Fibroblast of lung (primary cell): ENCODE data around the gene KHDRBS1. TPM values are rescaled to one million over a fixed set of nuclear protein-coding genes. Genes with fewer than 3 reads are reported as not detected.
"Not testable (repeated sequence)": the region's sequence is repeated elsewhere in the genome, so short reads cannot be mapped to it uniquely, and the experiment has no call there.

Source experiments
- DNase-seq, 2 donors: peaks; one replicate each; pipeline versions ENCODE4 v3.0.0 to v3.0.0-alpha.2; 2010; ENCODE audit warnings: low read depth in 2 of 2
- H2AFZ ChIP-seq: 2 replicates; pipeline ENCODE4 v1.5.1; 2012; ENCODE audit warnings: low read length, control low read depth, inconsistent platforms
- H3K27ac ChIP-seq: 2 replicates; pipeline ENCODE4 v1.5.1; 2011; ENCODE audit warnings: low read length, control low read depth; ENCODE audit not compliant: insufficient read depth
- H3K27me3 ChIP-seq: 2 replicates; pipeline ENCODE4 v1.5.1; 2011; ENCODE audit warnings: mild to moderate bottlenecking, low read length; ENCODE audit not compliant: control insufficient read depth, insufficient read depth
- H3K36me3 ChIP-seq: 2 replicates; pipeline ENCODE4 v1.5.1; 2011; ENCODE audit warnings: low read length; ENCODE audit not compliant: control insufficient read depth, insufficient read depth
- H3K4me1 ChIP-seq: 2 replicates; pipeline ENCODE4 v1.5.1; 2011; ENCODE audit warnings: low read length; ENCODE audit not compliant: control insufficient read depth, insufficient read depth; ENCODE audit errors: extremely low read depth
- H3K4me2 ChIP-seq: 2 replicates; pipeline ENCODE4 v1.5.1; 2011; ENCODE audit warnings: low read length, control low read depth; ENCODE audit not compliant: insufficient read depth; ENCODE audit errors: extremely low read depth
- H3K4me3 ChIP-seq, 4 experiments: fragments of 200-600 bp in 1 of 4; sonication (generic) in 1 of 4; replicated peaks in 1 of 4; 2 replicates each; pipeline ENCODE4 v1.5.1; 2011 to 2016; ENCODE audit warnings: low read length in 4 of 4, low read depth in 3 of 4, mild to moderate bottlenecking in 3 of 4, control low read depth in 2 of 4, inconsistent platforms in 1 of 4, mixed read lengths in 1 of 4; ENCODE audit not compliant: insufficient read depth in 1 of 4; ENCODE audit errors: control extremely low read depth in 1 of 4
- H3K79me2 ChIP-seq: 2 replicates; pipeline ENCODE4 v1.5.1; 2012; ENCODE audit warnings: mild to moderate bottlenecking, low read length, inconsistent platforms; ENCODE audit not compliant: control insufficient read depth, insufficient read depth
- H3K9ac ChIP-seq: 2 replicates; pipeline ENCODE4 v1.5.1; 2011; ENCODE audit warnings: mild to moderate bottlenecking, low read length, control low read depth; ENCODE audit not compliant: insufficient read depth
- H3K9me3 ChIP-seq: 2 replicates; pipeline ENCODE4 v1.5.1; 2012; ENCODE audit warnings: low read depth, low read length; ENCODE audit not compliant: control insufficient read depth, insufficient read depth
- H4K20me1 ChIP-seq: 2 replicates; pipeline ENCODE4 v1.5.1; 2011; ENCODE audit warnings: low read length; ENCODE audit not compliant: control insufficient read depth, insufficient read depth; ENCODE audit errors: extremely low read depth
- EZH2 ChIP-seq: IDR thresholded peaks from 2 replicates; pipeline ENCODE4 v1.5.1; 2012; ENCODE audit warnings: low read length, control low read depth, mild to moderate bottlenecking; ENCODE audit errors: missing control alignments
- polyA plus RNA-seq, 2 donors: library from polyadenylated mRNA; depleted of rRNA in 1 of 2; stranded (reverse) in 1 of 2; unstranded in 1 of 2; fragments of >200 nt; gene quantifications; 2 replicates each; pipeline ENCODE4 v1.2.1, GENCODE V29; 2011 to 2012; ENCODE audit warnings: missing spikeins in 1 of 2
- total RNA-seq: library from RNA; depleted of rRNA; stranded (reverse); fragments of >200 nt; gene quantifications from 2 replicates; pipeline ENCODE4 v1.2.1, GENCODE V29; 2014
- TF ChIP-seq, protein P1 (sequence below), 2 donors: IDR thresholded peaks in 1 of 2; conservative IDR thresholded peaks in 1 of 2; 1 replicate in 1 of 2; 2 replicates in 1 of 2; pipeline ENCODE4 v1.5.1; 2011 to 2012; ENCODE audit warnings: low read length in 2 of 2, control low read depth in 1 of 2, inconsistent platforms in 1 of 2, low read depth in 1 of 2, mild to moderate bottlenecking in 1 of 2

The KHDRBS1 gene
- total and polyA plus RNA-seq, 2 donors (not counting 1 experiment from before 2014, with no cell fraction given) = 56.0 to 73.0 TPM

DNA sequence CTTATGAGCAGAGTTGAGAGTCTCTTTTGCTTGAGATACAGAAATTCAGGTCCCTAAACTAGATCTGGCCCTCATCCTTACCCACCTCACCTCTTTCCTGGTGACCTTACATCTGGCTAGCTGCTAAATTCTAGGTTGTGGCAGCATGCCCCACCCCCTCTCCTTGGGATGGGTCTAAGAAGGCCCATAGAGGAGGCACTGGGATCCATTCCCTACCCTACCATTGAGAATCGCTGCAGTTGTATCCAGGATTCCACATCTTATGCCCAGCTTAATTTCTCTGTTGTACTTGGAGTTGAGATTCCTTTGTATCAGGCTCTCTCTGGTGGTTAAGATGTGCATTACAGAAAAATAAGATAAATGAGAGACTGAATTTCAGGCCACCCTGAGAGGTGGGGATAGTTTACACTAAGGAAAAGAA is 49.6 kb downstream of the KHDRBS1 start:
- Histone ChIP-seq H3K4me3 (no peak overlapping the region), H3K9ac (no peak overlapping the region), H2AFZ (no peak overlapping the region), H3K4me1 (peaks cover 17% of the 10 kb centered on the region), H3K79me2 (no peaks in the 10 kb centered on the region), H3K27me3 (no peaks in the 10 kb centered on the region), H4K20me1 (no peaks in the 10 kb centered on the region), H3K27ac (peak overlapping the region; percentile 70), H3K9me3 (no peaks in the 10 kb centered on the region), H3K36me3 (peaks cover 7% of the 10 kb centered on the region), H3K4me2 (no peak overlapping the region)
- TF ChIP-seq, protein P1, sequence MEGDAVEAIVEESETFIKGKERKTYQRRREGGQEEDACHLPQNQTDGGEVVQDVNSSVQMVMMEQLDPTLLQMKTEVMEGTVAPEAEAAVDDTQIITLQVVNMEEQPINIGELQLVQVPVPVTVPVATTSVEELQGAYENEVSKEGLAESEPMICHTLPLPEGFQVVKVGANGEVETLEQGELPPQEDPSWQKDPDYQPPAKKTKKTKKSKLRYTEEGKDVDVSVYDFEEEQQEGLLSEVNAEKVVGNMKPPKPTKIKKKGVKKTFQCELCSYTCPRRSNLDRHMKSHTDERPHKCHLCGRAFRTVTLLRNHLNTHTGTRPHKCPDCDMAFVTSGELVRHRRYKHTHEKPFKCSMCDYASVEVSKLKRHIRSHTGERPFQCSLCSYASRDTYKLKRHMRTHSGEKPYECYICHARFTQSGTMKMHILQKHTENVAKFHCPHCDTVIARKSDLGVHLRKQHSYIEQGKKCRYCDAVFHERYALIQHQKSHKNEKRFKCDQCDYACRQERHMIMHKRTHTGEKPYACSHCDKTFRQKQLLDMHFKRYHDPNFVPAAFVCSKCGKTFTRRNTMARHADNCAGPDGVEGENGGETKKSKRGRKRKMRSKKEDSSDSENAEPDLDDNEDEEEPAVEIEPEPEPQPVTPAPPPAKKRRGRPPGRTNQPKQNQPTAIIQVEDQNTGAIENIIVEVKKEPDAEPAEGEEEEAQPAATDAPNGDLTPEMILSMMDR (conservative IDR thresholded peaks at IDR 0.05 in 1 of 2, IDR thresholded peaks at IDR 0.05 in 1 of 2; ENCODE audit: low read depth in 1 of 2, low read length in 2 of 2) = peak; percentile 52 to 64
- TF ChIP-seq EZH2 = no peak
- peak; percentile 63 to 80 for DNase-seq

DNA sequence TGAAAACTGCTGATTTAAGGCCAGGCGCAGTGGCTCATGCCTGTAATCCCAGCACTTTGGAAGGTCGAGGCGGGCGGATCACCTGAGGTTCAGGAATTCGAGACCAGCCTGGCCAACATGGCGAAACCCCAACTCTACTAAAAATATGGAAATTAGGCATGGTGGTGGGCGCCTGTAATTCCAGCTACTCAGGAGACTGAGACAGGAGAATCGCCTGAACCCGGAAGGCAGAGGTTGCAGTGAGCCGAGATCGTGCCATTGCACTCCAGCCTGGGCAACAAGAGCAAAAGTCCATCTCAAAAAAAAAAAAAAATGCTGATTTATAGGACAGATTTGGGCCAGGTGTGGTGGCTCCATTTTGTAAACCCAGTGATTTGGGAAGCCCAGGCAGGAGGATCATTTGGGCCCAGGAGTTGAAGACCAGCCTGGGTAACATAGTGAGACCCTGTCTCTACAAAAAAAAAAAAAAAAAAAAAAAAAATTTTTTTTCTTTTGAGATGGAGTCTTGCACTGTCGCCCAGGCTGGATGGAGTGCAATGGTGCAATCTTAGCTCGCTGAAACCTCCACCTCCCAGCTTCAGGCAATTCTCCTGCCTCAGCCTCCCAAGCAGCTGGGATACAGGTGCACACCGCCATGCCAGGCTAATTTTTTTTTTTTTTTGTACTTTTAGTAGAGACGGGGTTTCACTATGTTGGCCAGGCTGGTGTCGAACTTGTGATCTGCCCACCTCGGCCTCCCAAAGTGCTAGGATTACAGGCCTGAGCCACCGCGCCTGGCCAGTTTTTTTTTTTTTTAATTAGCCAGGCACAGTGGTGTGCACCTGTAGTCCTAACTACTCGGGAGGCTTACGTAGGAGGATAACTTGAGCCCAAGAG is 52.2 kb downstream of the KHDRBS1 start:
- not testable (repeated sequence) for DNase-seq, H3K36me3 ChIP-seq, H3K4me2 ChIP-seq, H3K27me3 ChIP-seq, H4K20me1 ChIP-seq, H2AFZ ChIP-seq, H3K27ac ChIP-seq, H3K9me3 ChIP-seq, H3K4me3 ChIP-seq, H3K9ac ChIP-seq, H3K79me2 ChIP-seq
- H3K4me1 ChIP-seq = peaks cover 17% of the 10 kb centered on the region

DNA sequence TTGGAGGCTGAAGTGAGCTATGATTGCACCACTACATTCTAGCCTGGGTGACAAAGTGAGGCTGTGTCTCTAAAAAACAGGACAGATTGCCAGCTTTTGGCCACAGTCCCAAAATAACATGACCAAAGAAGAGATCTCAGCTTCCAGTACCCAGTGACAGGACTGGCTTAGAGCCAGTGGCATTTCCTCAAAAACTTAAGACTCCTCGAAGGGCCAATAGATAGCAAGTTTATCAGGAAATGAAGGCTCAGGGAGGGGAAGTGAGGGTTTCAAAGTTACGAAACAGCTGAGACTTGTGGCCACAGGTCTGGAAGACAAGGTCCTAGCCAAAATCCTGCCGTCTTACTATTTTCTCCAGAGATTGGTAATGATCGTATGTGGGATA is 52.8 kb downstream of the KHDRBS1 start:
- Histone ChIP-seq H2AFZ (no peak overlapping the region), H3K4me1 (peaks cover 17% of the 10 kb centered on the region), H3K4me3 (no peak overlapping the region), H3K27me3 (no peaks in the 10 kb centered on the region), H3K36me3 (no peaks in the 10 kb centered on the region), H3K79me2 (no peaks in the 10 kb centered on the region), H4K20me1 (no peaks in the 10 kb centered on the region), H3K9me3 (no peaks in the 10 kb centered on the region), H3K4me2 (no peak overlapping the region), H3K27ac (no peak overlapping the region), H3K9ac (no peak overlapping the region)
- peak; percentile 76 to 77 for DNase-seq
- TF ChIP-seq, protein P1 (conservative IDR thresholded peaks at IDR 0.05 in 1 of 2, IDR thresholded peaks at IDR 0.05 in 1 of 2; ENCODE audit: low read depth in 1 of 2, low read length in 2 of 2) = no peak
- no peak for TF ChIP-seq EZH2
